Measurements from ENCODE around the gene DCTN4.
"Not testable (repeated sequence)": the region's sequence is repeated elsewhere in the genome, so short reads cannot be mapped to it uniquely, and the experiment has no call there.

Gene DCTN4

DNA sequence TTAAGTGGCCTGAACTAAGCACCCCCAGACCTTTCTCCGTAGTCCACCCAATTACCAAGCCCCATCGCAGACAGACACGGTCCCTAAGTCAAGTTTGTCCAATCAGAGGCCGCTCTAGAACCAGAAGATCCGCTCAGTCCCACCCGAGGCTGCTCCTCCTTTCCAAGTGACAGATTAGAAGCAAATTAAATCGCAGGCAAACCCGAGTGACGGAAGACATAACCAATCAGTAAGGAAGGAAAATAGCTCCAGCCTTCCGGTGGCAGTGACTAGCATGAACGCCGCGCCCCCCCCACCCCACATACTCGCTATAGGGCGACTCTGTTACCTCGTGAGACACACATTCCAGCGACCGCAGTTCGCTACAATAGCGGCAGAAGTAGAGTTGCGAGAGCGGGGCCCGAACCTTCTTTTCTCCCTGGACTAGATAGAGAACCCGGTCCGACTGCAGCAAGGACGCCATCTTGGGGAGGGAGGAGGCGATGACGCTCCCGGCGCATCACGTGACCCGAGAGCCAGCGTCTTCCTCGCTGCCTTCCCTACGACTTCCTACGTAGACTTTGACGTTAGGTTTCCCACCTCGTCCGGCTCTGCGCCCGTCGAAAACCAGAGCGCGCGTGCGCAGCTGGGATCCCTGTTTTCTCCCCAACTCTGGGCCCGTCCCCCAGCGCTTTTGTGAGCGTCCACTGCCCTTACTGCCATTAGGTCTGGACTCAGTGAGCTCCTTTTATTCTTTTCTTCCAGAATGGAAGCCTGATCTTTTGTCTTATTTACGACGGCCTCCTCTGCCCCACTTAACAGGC, at the start of gene DCTN4:
Gene DCTN4 (minus strand): TSS at position 487 of the 803 bp plus-strand sequence. CDS start 24 bp downstream, at position 463.
- DNase-seq: peak; percentile 93

DNA sequence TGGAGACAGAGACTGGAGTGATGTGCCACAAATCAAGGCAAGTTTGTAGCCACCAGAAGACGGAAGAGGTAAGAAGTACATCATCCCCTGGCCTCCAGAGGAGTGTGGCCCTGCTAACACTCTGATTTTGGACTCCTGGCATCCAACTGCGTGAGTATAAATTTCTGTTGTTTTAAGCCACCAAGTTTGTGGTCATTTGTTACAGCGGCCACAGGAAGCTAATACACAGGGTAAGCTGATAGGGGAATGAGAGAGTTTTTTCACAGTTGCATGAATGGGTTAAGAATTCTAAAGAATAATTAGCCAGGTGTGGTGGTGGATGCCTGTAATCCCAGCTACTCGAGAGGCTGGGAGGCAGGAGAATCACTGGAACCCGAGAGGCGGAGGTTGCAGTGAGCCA, 45.6 kb upstream of the DCTN4 start:
- DNase-seq: no peak

DNA sequence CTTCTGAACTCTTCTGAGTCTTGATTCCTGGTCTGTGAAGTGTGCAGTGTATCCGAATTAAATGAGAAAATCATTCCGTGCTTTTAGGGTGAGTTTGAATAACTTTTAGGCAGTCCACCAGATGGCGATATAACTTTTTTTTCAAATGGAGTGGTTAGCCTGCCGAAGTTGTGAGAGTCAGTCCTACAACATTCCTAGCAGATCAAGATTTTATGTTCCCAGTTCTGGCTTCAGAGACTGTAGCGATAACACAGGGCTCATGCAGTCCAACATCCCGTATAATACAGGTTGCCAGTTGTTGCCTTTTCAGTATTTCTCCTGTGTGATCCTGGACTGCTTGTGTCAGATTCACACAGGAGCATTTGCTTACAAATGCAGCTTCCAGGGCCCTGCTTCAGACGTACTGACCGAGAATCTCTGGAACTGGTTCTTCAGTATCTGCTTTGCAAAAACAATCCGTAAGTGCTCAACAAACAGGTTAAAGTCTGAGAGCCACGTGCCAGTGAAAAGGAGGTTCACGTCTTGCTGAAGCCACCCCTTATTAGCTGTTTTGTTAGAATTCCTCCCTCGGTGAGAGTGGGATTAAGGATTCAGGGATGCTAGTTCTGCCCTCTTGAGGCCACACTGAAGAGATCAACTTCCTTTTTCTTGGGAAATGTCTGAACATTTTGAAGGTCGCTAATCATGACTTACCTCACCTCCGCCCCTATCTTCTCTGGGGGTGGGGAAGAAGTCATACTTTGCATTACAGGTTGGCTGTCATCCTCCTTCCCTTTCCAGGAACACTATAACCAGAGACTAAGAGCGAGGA, 42.5 kb upstream of the DCTN4 start:
- DNase-seq: no peak

DNA sequence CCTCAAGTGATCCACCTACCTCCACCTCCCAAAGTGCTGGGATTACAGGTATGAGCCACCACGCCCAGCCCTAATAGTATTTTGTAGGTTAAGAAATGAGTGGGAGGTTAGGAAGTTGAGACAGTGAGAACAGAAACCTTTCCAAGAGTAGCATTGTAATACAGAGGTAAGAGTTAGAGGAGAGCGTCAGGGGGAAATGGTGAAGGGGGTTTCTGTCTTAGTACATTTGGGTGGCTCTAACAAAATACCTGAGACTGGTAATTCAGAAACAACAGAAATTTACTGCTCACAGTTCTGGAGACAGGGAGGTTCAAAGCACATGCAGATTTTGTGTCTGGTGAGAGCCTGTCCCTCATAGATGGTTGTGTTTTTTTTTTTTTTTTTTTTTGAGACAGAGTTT, 38.6 kb upstream of the DCTN4 start:
- DNase-seq: no peak

DNA sequence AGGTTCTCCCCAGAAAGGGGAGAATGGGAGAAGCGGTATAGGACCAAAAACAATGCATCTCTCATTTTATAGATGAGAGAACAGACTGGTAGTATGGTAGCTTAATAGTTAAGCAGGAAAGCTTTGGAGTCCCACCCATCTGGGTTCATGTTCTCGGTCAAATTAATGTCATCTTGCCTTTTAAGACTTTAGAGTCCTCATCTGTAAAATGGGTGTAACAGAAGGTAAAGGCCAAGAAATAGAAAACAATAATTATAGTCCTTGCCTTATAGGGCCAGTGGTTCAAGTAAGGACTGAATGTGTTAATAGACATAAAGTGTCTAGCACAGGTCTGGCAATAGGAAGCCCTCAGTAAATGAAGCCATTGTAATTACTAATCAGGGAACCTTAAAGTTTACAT, 36.1 kb upstream of the DCTN4 start:
- DNase-seq: no peak

DNA sequence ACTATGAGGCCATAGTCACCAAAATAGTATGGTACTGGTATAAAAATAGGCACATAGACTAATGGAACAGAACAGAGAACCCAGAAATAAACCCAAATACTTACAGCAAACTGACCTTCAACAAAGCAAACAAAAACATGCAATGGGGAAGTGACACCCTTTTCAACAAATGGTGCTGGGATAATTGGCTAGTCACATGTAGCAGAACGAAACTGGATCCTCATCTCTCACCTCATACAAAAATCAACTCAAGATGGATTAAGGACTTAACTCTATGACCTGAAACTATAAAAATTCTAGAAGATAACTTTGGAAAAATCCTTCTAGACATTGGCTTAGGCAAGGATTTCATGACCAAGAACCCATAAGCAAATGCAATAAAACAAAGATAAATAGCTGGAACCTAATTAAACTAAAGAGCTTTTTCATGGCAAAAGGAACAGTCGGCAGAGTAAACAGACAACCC, 34.6 kb upstream of the DCTN4 start:
- DNase-seq: not testable (repeated sequence)

DNA sequence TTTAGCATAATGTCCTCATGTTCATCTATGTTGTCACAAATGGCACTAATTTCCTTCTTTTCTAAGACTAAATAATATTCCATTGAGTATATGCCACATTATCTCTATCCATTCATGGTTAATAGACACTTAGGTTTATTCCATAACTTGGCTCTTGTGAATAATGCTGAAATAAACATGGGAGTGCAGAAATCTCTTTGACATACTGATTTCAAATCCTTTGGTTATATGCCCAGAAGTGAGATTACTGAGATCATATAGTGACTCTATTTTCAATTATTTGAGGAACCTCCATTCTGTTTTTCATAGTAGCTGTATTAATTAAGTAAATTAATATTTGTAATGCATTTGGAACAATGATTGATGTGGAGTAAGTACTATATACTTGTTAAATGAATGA, 32.7 kb upstream of the DCTN4 start:
- DNase-seq: no peak

DNA sequence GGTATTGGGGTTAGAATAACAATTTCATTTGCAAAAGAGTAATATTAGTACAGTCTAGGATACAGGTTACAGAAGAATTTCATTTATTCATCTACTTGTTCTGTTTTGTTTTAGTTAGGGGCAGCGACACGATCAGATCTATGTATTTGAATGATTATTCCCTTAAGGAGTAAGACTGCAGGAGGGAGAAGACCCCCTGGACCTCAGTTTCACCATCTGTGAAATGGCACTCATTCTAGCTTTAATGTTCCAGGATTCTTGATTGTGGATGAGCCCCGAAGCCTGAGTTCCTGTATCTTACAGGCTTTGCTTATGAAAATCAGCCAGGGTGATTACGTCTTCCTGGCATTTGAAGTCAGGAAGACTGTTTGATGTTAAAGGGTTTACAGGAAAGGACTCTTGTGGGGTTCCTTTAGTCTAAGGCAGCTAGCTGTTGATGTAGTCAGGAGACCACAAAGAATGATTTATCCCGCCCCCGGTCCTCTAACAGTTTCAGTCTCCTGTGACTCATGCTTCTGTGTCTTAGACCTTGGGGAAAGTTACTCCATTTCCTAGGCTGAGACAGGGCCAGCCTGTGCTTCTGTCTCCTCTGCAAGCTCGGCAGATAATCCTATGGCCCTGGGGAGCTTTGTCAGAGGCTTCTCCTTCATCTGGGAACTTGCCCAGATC, 31.3 kb upstream of the DCTN4 start:
- DNase-seq: peak; percentile 53

DNA sequence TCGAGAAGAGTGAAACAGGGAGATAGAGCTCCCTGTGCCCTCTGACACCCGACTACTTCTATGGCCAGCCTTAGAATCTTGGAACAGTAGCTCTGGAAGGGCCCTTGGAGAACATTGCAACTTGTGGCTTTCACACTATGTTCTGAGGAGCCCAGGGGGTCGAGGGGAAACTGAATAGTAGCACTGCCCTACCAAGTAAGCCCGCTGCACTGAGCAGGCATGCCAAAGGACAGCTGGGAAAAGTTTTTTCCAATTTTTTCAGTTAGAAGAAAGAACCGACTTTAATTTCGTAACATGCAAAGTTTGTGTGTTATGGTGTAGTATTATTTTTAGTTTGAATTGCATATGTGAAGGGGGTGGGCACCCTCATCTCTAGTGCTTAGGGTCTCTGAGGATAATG, 30.6 kb upstream of the DCTN4 start:
- no peak for DNase-seq

DNA sequence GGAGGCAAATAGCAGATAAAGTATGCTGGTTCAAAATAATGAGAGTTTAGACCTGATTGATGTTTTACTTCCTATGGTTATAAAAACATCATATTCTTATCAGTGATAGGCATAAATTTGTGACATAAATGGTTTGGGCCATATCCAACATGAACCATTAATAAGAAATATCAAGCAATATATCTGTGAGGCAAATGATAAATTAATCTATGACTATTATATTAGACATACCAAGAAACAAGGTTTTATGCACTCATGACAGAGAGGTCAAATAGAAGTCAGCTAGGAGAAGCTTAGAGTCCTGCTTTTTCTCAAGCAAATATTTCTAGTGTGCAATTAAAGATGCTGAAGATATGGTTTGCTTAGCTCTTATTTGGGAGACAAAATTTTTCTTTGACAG, 30.2 kb upstream of the DCTN4 start:
- no peak for DNase-seq

DNA sequence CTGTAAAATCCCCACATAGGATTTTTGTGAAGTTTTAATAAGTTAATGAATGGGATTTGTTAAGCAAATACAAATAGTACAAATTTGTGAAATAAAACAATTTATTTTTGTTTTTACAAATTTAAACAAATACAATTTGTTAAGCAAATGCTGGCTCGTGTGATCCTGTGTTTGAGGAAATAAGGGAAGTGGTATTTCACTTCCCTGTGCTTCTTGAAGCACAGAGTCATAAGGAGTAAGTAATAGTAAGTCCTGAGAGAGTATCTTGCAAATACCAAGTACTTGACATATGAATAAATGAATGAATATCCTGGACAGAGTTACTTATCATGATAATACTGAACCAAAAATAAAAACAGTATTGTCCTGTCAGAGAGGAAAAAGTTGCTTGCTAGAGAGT, 28.8 kb upstream of the DCTN4 start:
- DNase-seq: no peak

DNA sequence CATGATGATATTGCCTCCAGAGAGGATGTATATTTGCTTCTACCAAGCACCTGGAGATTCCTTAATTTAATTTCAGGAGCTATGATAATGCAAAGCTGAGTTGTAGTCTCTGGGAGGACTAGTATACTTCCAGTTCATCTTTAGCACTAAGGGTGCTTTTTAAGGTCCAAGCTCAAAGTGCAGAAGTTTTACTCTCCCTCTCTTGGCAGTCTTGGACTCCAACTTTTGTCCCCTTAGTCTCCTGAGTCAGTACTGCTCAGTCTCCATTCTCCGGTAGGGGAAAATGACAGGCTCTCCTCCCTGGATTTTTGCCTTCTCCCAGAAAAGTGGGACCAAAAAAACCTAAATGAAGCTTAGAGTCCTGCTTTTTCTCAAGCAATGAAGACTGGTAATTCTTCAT, 28.1 kb upstream of the DCTN4 start:
- no peak for DNase-seq

DNA sequence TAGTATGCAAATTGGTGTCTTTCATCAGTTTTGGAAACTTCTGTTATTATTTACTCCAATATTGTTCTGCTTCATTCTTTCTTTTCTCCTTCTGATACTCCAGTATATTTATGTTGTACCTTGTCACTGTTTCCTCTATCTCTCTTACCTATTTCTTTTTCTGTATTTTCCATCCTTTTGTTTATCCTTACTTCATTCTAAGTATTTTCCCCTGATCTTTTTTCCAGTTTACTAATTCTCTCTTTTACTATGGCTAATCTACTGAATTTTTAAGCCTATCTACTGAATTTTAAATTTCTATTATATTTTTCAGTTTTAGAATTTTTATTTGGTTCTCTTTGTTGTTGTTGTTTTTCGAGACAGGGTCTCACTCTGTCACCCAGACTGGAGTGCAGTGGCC, 27.1 kb upstream of the DCTN4 start:
- DNase-seq: no peak

DNA sequence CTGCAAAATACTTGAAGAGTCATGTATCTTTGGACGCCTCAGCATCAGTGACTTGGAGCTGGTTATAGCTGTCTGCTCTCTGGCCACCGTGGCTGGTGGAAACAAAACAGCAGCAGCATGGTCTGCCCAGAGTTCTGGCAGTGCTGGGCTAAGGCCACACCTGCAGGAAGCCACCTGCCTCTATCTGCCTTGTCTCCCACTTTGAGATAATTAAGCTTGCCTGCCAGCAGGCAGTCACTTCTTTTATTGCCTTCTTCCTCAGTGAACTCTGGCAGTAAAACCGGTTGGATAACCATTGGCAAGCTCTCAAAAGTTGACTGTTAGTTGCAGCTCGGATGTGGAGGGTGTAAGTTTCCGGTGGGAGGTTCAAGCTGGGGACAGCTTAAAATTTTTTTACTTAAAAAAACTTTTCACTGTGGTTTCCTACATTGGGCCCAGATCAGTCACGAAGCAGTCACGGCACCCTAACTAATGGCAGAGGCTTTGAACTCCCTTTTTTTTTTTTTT, 24.7 kb upstream of the DCTN4 start:
- peak; percentile 55 for DNase-seq

DNA sequence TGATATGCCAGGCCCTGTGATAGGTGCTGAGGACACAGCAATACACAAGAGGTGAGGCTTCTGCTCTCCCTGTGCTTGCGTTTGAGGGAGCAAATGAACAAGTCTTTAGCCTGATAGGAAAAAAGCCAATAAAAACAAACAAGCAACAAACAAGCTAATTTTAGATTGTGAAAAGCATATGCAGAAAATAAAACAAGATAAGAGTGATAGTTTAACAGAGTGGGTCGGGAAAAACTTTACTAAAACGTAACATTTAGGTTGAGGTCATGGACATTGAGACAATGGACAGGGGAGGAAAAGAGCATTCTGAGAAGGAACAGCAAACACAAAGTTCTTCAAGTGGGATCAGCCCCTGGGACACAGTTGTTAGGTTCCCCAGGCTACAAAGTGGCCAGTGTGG, 24.0 kb upstream of the DCTN4 start:
- no peak for DNase-seq

DNA sequence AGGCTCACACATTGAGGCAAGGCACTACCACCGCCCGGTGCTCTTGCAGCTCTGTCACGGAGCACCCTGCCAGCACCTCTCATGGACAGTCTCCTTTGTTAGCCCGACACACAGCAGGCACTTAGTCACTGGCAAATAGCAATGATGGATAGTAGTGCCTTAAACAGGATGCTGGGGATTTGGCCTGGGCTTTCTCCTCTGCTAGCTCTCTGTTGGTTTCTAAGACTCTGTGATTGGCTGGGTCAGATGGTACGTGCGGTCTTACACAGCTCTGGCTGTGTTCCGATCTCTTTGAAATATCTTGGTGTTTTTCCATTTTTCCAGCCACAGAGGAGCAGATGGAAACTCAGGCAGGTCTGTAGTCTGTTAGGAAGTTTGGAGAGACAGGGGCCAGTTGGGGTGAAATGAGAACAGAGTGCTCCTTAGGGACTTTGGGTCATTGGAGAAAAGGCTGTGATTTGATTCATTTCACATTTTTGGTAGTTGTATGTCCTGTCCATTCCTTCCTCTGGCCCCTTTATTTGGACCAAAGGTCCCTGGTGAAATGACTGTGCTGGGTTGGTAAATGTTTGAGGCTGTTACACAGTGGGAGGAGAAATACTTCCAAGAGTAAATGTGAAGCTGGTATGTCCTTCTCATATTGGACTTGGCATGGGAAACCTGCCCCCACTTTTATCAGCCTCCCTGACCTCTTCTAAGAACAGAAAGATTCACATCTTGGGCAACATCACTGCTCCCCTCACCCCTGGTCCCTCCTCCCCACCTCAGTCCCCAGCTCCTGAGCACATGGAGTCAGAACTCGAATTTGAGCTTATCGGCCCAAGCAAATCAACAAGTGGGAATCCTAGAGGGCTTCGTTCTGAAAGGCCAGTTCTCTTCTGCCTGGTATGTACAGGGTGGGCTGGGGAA, 23.1 kb upstream of the DCTN4 start:
- DNase-seq: no peak

DNA sequence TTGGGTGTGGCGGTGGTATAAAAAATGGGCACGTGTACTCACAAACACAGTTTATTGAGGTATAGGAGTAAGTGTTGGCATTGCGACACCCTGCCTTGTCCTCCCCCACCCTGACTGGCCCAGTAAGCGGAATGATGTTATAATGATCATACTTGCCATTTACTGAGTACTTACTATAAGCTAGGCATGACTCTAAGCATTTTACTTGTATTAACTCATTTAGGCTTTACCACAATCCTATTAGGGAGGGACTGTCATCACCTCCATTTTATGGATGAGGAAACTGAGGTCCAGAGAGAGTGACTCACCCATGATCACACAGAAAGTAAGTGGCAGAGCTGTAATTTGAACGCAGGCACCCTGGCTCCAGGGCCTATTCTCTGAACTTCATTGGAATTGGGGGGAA, 22.0 kb upstream of the DCTN4 start:
- DNase-seq: no peak

DNA sequence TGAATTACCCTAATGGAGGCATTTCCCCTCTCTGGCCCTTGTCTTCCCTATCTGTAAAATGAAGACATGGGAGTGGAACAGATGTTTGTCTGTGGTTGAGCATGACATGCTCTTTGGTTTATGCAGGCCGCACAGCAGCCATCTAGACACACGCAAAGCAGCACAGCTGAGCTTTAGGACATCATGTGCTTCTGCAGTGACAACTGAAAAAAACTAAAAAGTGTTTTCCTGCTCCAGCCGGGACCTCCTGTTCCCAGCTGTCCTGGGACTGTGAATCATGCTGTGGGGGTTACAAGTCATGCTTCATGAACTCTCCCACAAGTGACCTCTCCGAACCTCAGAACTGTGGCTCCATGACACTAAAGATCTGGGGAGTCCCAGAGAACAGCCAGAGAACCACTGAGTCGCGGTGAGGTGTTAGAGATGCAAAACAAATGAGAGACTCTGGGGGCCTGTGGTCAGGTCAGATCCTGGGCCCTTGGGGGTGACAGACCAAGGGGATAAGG, 21.4 kb upstream of the DCTN4 start:
- DNase-seq: no peak

DNA sequence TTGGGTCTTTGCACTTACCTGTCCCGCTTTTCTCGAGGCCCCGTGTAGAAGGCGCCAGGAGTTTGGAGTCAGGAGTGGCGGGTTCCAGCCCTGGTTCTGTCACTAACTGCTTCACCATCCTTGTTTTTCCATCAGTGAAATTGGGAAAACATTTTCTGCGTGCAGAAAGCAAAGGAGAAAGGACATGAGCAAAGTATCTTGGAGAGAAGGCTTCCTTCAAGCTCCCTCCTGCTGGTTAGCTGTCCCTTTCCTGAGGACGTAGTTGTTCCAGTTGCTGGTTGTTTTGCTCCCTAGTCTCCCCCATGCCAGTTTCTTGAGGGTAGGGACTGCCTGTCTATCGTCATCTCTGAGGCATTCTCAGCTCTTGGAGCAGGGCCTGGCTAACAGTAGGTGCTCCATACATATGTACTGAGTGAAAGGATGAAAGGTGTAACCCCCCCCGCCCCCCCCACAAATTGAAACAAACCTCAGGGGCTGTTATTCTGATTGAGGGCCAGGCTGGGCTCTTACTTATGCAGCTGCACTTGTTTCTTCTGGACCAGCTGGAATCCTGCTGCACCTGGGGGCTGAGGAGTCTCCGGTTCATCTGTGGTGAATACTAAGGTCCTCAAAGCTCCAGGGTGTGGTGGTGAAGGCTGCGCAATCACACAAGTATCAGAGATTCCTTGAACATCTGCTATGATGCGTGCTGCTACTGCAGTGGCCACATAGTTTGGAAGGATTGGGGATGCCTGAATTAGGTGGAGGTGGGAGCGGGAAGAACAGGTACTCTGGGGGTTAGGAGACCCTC, 20.8 kb upstream of the DCTN4 start:
- no peak for DNase-seq

DNA sequence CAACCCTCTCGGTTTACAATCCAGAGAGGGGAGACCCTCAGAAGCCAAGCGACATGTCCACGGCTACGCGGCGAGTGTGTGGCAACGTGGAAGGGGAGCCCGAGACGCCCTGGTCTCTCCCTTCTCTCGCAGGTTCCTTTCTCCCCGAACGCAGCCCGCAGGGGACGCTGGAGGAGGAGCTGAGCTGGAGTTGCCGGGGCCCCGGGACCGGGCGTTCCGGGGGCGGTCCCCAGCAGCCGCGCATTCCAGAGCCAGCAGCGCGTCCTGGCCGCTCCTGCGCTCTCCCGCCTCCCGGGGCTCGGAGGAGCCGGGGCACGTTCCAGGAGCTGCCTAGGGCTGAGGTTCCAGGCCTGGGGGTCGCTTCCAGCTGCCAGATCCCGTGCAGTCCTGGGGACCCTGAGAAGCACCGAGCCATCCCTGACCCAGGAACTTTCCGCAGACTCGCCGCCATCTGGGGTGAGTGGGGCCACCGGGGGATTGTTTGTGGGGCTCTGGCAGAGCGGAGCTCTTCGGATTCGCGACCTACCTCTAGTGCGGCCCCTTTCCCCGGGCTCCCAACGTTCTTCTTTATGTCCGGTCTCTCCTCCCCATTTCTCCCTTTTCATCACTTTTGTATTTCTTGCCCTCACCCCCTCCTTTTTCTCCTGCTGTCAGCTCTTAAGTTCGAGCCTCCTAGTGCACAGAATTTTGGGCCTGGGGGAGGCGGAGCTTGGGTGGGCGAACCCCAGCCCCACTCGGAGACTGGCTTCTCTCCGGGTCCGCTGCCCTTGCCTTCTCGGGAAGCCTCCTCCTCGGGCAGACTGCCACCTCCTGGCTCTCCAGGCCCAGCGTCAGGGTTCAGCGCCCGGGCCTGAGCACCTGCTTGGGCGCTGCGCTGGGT, 19.9 kb upstream of the DCTN4 start, which contains the start of gene SMIM3:
Gene SMIM3 (plus strand): TSS at position 241 of the 880 bp plus-strand sequence. CDS start 16,684 bp downstream, outside the sequence.
- peak; percentile 73 for DNase-seq

All from stimulated activated CD4-positive, alpha-beta T cell treated with anti-CD3 and anti-CD28 coated beads, Interleukin-4, amount 100 ng/mL, for 1 hour (primary cell).